ENCODE results near the gene ZNRF4. TPM values are rescaled to one million over a fixed set of nuclear protein-coding genes. Genes with fewer than 3 reads are reported as not detected.

Gene ZNRF4
- total and polyA plus RNA-seq, 10 of the 15 experiments (the other 5 are each of a cell fraction or from before 2014, with no cell fraction given), result not detected

GRCh38 chr19:5423567-5424125 lies 31.6 kb upstream of the ZNRF4 start:
- SMC1A ChIA-PET (ENCODE audit: uncharacterized antibody, unreplicated experiment), result no interaction called here
- in situ Hi-C loops (cut with MboI), result no loop called here
- Histone ChIP-seq H3K4me1 (ENCODE audit: control insufficient read depth, insufficient read depth, low read length) (no peaks in the 10 kb centered on the region), H3K9me3 (replicated peaks; ENCODE audit: control insufficient read depth, insufficient read depth, low read length) (no peaks in the 10 kb centered on the region), H3K27me3 (replicated peaks in 1 of 2; ENCODE audit: control insufficient read depth in 2 of 2, insufficient read depth in 2 of 2, low read length in 1 of 2) (no peaks in the 10 kb centered on the region), H3K79me2 (ENCODE audit: control insufficient read depth, insufficient read depth, low read length) (no peaks in the 10 kb centered on the region), H4K20me1 (ENCODE audit: control insufficient read depth, insufficient read depth) (no peaks in the 10 kb centered on the region), H3K27ac (ENCODE audit: control insufficient read depth, insufficient read depth) (no peak overlapping the region), H3K4me3 (no peak overlapping the region), H3K9ac (ENCODE audit: control insufficient read depth, insufficient read depth, low read length) (no peak overlapping the region), H2AFZ (ENCODE audit: control insufficient read depth, low read depth, low read length) (no peak overlapping the region), H3K4me2 (ENCODE audit: control insufficient read depth, insufficient read depth) (no peak overlapping the region), H3K36me3 (ENCODE audit: control insufficient read depth in 2 of 2, insufficient read depth in 2 of 2, low read length in 1 of 2) (no peaks in the 10 kb centered on the region)
- intact Hi-C loops (cut with micrococcal nuclease; ENCODE audit: unreplicated experiment), result no loop called here
- POLR2A ChIA-PET, result no interaction called here
- no peak for DNase-seq (ENCODE audit: low read depth, low spot score)
- CTCF ChIA-PET, result no interaction called here
- no peak for TF ChIP-seq ZNF687 (IDR thresholded peaks at IDR 0.05)
- no peak for TF ChIP-seq CEBPZ (IDR thresholded peaks at IDR 0.05; ENCODE audit: low read depth, low read length)
- no peak for TF ChIP-seq NBN (IDR thresholded peaks at IDR 0.05)
- TF ChIP-seq ZNF592 (IDR thresholded peaks at IDR 0.05), result no peak
- no peak for TF ChIP-seq JUND (IDR thresholded peaks at IDR 0.05; ENCODE audit: low read depth, low read length)
- no peak for TF ChIP-seq CBFB (IDR thresholded peaks at IDR 0.05; ENCODE audit: low read depth)
- TF ChIP-seq PAX5 (IDR thresholded peaks at IDR 0.05; ENCODE audit: borderline replicate concordance, low read depth, low read length), result no peak
- no peak for TF ChIP-seq MLLT1 (IDR thresholded peaks at IDR 0.05)
- BruUV-seq (replicated peaks), result no TSS peak
- WGBS (ENCODE audit: insufficient coverage, insufficient replicate concordance, low lambda C conversion rate, missing lambda C conversion rate), result 0% methylated on average over 1 of the region's 1 CpG
- RAD21 ChIA-PET (ENCODE audit: unreplicated experiment), result no interaction called here
- no peak for FAIRE-seq
- ATAC-seq, result no peak

Data from GM12878 (cell line).